Adipocyte (in vitro differentiated cells): ENCODE data around the gene FGF1.
A peak's percentile ranks its signal among the peaks of the same experiment; 100 is the strongest.

Experiments
- DNase-seq: peaks from one replicate; pipeline ENCODE4 v3.0.0-alpha.2; 2015; ENCODE audit warnings: low read depth
- H3K27me3 ChIP-seq: replicated peaks from 2 replicates; pipeline ENCODE4 v1.7.0; 2013; ENCODE audit warnings: mild to moderate bottlenecking, low read length, moderate library complexity; ENCODE audit not compliant: control insufficient read depth, insufficient read depth
- H3K36me3 ChIP-seq: 2 replicates; pipeline ENCODE4 v1.7.0; 2013; ENCODE audit warnings: low read length, mild to moderate bottlenecking, moderate library complexity; ENCODE audit not compliant: control insufficient read depth, insufficient read depth, severe bottlenecking
- H3K4me1 ChIP-seq: 2 replicates; pipeline ENCODE4 v1.7.0; 2013; ENCODE audit warnings: mild to moderate bottlenecking, low read length, moderate library complexity; ENCODE audit not compliant: control insufficient read depth, insufficient read depth
- H3K4me3 ChIP-seq: 2 replicates; pipeline ENCODE4 v1.7.0; 2013; ENCODE audit warnings: mild to moderate bottlenecking, low read length, moderate library complexity
- H3K9ac ChIP-seq: 2 replicates; pipeline ENCODE4 v1.7.0; 2013; ENCODE audit warnings: mild to moderate bottlenecking, low read length, moderate library complexity
- H3K9me3 ChIP-seq: 2 replicates; pipeline ENCODE4 v1.7.0; 2013; ENCODE audit warnings: mild to moderate bottlenecking, low read length, moderate library complexity; ENCODE audit not compliant: control insufficient read depth

Gene FGF1

DNA sequence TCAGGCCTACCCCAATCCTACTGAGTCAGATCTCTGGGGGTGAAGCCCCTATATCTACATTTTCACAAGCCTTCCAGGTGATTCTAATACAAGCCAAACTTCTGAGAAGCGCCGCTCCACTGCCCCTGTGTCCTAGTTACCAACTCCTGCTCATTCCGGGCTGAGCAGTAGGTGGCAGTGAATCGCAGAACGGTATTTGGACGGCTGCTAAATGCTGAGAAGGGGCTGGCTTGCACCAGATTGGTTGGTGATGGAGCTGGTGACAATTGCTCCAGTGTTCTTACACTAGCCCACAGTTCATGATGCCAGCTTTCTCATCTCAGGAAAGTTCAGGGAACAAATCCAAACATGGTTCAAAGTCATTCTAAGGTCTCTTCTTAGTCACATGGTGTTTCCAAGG is 31.1 kb upstream of the FGF1 start:
- DNase-seq: peak; percentile 76

DNA sequence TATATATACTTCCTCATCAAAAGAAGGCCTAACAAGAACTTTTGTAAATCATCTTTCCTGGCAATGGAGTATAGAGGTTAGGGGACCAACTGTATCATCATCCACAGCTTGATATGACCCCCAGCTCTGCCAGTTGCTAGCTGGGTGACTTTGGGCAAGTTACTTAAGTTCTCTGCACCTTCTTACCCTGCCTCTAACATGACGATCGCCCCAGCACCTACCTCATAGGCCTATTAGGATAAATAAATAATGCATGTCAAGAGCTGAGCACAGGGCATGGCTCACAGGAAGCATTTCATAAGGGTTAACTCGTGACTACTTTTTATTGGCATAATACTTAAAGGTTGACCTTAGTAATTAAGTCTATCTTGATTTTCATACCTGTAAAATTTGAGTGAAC is 29.4 kb upstream of the FGF1 start:
- Histone ChIP-seq H3K27me3 (no peaks in the 10 kb centered on the region), H3K4me1 (peaks cover 14% of the 10 kb centered on the region)
- DNase-seq: no peak

More for the DNA sequence above, 31.1 kb upstream of the FGF1 start:
- no peak overlapping the region for H3K4me3 ChIP-seq
- H3K36me3 ChIP-seq: no peaks in the 10 kb centered on the region
- no peaks in the 10 kb centered on the region for H3K9me3 ChIP-seq
- peaks cover 15% of the 10 kb centered on the region for H3K4me1 ChIP-seq
- H3K27me3 ChIP-seq: no peaks in the 10 kb centered on the region
- peak overlapping the region; percentile 14 for H3K9ac ChIP-seq

GRCh38 chr5:142713121-142713706 is 27.3 kb upstream of the FGF1 start:
- Histone ChIP-seq H3K9ac (peak overlapping the region; percentile 88), H3K4me3 (peak overlapping the region; percentile 86)

More for the DNA sequence above, 29.4 kb upstream of the FGF1 start:
- H3K9ac ChIP-seq: no peak overlapping the region
- no peaks in the 10 kb centered on the region for H3K36me3 ChIP-seq
- H3K9me3 ChIP-seq: no peaks in the 10 kb centered on the region
- no peak overlapping the region for H3K4me3 ChIP-seq

DNA sequence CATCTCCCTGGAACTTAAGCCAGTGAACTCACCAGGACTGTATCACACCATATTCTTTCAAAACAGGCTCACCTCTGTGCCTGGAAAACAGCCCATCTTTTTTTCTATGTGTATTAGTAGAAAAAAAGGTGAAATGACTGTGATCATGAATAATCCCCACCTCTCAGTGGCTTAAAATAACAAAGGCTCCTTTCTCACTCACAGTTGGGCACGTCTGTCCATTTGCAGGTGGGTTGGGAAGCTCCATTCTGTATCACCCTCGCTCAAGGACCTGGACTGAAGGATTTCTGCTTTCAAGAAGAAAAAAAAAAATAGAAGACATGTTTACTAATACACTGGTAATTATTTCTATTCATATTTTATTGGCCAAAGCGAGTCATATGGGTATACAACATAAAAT is 17.3 kb upstream of the FGF1 start:
- no peak overlapping the region for H3K4me3 ChIP-seq
- no peaks in the 10 kb centered on the region for H3K27me3 ChIP-seq
- no peak for DNase-seq
- no peaks in the 10 kb centered on the region for H3K36me3 ChIP-seq
- no peaks in the 10 kb centered on the region for H3K9me3 ChIP-seq
- H3K9ac ChIP-seq: no peak overlapping the region
- H3K4me1 ChIP-seq: peaks cover 12% of the 10 kb centered on the region

More at GRCh38 chr5:142713121-142713706, 27.3 kb upstream of the FGF1 start:
- Histone ChIP-seq H3K9me3 (no peaks in the 10 kb centered on the region), H3K36me3 (no peaks in the 10 kb centered on the region), H3K27me3 (no peaks in the 10 kb centered on the region), H3K4me1 (peaks cover 14% of the 10 kb centered on the region)
- peak; percentile 97 for DNase-seq

- peaks cover 25% of the 10 kb centered on the region for H3K4me1 ChIP-seq
- DNase-seq: no peak
- no peak overlapping the region for H3K9ac ChIP-seq
- H3K9me3 ChIP-seq: no peaks in the 10 kb centered on the region
- no peaks in the 10 kb centered on the region for H3K27me3 ChIP-seq
- H3K4me3 ChIP-seq: no peak overlapping the region
- no peaks in the 10 kb centered on the region for H3K36me3 ChIP-seq
Observed at GRCh38 chr5:142701673-142702311, 15.9 kb upstream of the FGF1 start.

DNA sequence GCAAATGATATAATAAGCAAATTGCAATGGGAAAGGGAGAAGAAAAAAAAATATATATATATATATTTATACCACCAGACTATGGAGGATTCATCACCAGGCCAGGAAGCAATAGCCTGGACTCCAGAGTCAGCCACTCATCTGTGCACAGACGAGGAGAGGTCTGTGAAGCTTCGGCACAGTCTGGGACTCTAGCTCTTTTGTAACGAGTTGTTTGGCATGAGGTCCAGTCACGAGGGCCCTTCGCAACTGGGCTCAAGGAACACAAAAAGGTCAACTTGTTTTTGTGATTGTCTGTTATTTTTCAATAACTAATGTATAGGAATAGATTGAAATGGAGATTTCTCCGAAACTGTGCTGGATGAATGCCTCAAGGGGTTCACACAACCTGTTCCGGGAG is 14.7 kb upstream of the FGF1 start:
- H3K36me3 ChIP-seq: no peaks in the 10 kb centered on the region
- no peaks in the 10 kb centered on the region for H3K27me3 ChIP-seq
- DNase-seq: no peak
- no peak overlapping the region for H3K9ac ChIP-seq
- H3K9me3 ChIP-seq: no peaks in the 10 kb centered on the region
- H3K4me1 ChIP-seq: peaks cover 25% of the 10 kb centered on the region
- no peak overlapping the region for H3K4me3 ChIP-seq

- Histone ChIP-seq H3K4me3 (no peak overlapping the region), H3K9me3 (no peaks in the 10 kb centered on the region), H3K36me3 (no peaks in the 10 kb centered on the region), H3K27me3 (no peaks in the 10 kb centered on the region), H3K4me1 (peaks cover 25% of the 10 kb centered on the region), H3K9ac (no peak overlapping the region)
- peak; percentile 94 for DNase-seq
Observed at GRCh38 chr5:142699184-142699720, 13.4 kb upstream of the FGF1 start.

GRCh38 chr5:142698447-142699183 is 12.7 kb upstream of the FGF1 start:
- Histone ChIP-seq H3K36me3 (no peaks in the 10 kb centered on the region), H3K4me3 (no peak overlapping the region), H3K9ac (peak overlapping the region; percentile 60), H3K4me1 (peaks cover 25% of the 10 kb centered on the region), H3K9me3 (no peaks in the 10 kb centered on the region), H3K27me3 (no peaks in the 10 kb centered on the region)
- no peak for DNase-seq

DNA sequence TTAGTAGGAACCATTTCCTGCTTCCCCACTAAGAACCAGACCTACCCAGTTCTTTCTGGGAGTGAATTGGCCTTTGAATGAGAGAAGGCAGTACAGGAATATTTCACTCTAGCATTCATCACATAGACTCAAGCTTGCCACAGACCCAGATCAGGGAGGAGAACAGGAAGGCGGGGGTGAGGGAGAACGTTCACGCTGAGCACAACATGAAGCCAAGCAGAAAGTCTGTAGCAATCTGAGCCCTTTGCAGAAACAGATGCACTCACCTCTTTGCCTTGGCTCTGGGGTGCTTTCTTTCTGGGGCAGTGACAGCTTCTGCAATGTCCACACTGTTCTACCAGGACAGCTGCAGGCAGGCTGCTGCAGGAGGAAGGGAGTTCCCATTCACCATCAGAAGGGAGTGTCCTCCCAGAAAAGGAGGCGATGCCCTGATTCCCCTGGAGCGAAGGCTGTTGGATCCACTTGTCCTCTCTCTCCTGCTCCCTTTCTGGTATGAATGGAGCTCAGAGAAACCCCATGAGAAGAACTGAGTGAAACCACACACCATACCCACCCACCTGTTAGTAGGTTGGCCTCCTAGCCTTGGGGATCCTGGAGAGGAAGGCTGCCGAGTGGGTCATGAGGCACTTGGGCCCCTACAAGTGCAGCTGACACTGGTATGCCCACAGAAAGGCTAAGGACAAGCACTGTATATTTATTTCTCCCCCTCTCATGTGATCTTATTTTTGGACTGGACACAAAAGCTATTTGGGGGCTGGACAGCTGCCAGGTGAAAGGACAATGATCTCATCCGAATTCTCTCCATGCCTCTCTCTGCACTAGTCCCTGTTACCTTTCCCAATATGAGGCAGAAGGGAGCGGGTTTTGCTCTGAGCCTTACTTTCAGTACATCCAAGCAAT is 11.7 kb upstream of the FGF1 start:
- Histone ChIP-seq H3K9ac (peak overlapping the region; percentile 60), H3K4me1 (peaks cover 25% of the 10 kb centered on the region), H3K9me3 (no peaks in the 10 kb centered on the region), H3K4me3 (peak overlapping the region; percentile 57), H3K27me3 (no peaks in the 10 kb centered on the region), H3K36me3 (no peaks in the 10 kb centered on the region)
- DNase-seq: peak; percentile 44

- Histone ChIP-seq H3K9me3 (no peaks in the 10 kb centered on the region), H3K27me3 (no peaks in the 10 kb centered on the region), H3K36me3 (no peaks in the 10 kb centered on the region), H3K9ac (no peak overlapping the region), H3K4me1 (peaks cover 22% of the 10 kb centered on the region), H3K4me3 (no peak overlapping the region)
- no peak for DNase-seq
Observed at GRCh38 chr5:142696379-142696778, 10.5 kb upstream of the FGF1 start.
